ENCODE results near the gene ZIM2.

The ZIM2 gene

DNA sequence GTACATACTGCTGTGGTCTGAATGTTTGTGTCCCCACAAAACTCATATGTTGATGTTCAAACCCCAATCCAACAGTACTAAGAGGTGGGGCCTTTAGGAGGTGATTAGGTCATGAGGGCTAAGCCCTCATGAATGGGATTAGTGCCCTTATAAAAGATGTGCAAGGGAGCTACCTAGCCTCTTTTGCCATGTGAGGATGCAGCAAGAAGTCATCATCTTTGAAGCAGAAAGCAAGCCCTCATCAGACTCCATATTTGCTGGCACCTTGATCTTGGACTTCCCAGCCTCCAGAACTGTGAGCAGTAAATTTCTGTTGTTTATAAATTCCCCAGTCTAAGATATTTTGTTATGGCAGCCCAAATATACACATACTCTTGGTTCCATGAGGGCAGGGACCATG, 33.9 kb downstream of the ZIM2 start:
- DNase-seq = no peak

DNA sequence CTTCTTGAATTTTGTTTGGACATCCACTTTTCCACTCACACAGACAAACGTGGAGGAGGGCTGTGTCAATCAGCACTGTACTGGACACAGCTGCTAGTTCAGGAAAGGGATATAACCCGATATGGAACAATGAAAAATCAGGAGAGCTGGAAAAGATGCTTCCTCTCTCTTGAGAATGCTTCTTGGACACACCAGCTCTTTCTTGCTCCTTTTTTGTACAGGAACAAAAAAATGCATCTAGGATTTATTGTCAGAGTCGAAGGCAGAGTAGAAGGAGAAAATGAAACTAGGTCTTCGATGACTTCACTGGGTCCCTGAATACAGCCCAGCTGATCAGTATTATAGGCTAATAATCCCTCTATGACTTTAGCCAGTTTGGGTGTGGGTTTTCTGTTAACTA, 62.2 kb downstream of the ZIM2 start:
- no peak for DNase-seq

DNA sequence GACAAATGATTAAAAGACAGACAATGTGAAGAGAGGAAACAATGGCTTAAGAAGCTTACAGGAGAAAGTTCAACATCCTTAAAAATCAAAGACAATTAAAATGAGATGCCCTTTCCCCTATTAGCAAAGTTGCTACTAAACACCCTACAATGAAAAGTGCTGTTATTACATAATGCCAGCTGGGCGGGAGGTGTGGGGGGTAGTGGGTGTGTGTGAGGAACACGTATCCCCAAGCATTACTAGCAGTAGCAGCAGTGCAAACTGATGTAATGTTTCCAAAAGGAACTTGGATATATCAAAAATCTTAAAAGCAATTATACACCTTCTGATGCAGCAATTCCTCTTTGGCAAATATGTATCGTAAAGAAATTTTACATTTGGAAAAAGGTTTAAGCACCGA, 70.9 kb downstream of the ZIM2 start:
- DNase-seq = no peak

DNA sequence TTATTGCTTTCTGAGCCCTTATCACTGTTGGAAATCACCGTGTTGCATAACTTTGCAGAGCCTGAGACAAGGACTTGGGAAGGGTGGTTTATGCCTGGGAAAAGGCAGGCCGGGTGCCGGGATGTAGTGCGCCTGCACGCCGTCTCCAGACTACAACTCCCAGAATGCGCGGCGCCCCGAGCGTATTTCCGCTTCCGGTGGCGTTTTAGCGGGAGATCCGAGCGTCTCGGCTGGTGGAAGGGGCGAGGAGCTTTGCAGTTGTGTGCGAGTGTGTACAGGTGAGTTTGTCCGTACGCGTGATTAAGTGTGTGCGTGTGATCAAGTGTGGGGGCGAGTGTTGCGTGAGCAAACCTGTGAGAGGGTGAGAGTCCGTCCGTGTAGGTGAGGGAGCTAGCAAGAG, 75.4 kb downstream of the ZIM2 start:
- DNase-seq = no peak

DNA sequence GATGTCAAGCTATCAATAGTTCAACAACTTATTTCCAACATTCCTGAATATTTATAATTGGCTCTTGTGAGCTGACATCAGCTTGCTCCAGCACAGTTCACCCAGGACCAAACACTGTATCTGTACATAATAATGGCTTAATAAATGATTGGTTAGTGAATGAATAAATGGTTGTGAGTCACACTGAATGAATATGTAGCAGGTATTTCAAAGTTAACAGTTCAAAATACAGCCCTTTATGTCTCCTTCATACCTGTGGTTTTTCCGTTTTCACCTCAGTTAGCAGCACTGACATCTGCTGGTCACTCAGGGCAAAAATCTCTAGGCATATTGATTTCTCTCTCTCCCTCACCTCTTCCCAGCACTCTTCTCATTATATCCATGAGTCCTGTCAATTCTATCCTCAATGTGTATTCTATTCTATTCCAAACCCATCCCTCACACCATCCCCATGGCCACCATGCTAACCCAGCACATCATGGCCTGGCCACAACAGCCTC, 76.3 kb downstream of the ZIM2 start:
- DNase-seq = no peak

DNA sequence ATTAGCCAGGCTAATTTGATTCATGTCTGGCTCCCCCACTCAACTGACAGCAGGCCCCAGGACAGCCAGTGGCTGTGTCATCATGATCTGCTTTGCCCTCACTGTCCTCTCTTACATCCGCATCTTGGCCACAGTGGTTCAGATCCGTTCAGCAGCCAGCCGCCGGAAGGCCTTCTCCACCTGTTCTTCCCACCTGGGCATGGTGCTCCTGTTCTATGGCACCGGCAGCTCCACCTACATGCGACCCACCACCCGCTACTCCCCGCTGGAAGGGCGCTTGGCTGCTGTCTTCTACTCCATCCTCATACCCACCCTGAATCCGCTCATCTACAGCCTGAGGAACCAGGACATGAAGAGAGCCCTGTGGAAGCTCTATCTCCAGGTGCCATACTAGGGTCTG, 79.7 kb downstream of the ZIM2 start:
- DNase-seq = no peak

DNA sequence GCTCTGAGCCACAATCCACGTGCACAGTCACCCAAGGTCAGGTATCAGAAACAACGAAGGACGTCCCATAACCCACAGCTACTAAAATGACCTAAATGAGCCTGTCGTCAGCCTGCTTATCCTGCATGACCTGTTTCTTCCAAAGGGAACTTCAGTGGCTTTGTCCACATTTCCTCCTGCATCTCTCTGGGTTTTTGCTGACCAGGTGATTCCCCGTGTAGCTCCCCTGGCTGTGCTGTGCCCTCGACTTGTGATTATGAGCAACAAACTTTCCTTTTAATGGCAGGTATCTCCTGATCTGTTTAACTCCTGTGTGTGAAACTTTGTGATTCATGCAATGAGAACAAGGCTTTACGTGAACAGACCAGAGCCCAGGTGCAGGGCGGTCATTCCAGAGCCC, 81.0 kb downstream of the ZIM2 start:
- DNase-seq = no peak

DNA sequence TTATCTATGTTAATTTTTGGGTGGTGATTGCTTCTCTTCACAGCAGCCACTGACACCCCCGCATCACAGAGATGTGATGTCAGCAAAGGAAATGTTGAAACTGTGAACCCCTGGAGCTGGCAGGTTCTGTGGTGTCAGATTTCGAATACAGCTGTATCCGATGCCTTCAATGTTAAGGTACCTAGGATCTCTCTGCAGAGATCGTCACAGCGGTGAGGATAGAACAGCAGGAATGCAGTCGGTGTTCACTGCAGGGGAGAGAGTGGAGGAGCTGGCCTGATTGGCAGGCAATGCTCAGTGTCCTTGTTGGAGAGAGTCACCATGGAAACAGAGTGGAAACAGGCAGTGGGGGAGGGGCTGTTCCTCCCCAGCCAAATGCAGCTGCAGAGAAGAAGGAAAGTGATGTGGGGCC, 89.4 kb downstream of the ZIM2 start:
- DNase-seq = no peak

DNA sequence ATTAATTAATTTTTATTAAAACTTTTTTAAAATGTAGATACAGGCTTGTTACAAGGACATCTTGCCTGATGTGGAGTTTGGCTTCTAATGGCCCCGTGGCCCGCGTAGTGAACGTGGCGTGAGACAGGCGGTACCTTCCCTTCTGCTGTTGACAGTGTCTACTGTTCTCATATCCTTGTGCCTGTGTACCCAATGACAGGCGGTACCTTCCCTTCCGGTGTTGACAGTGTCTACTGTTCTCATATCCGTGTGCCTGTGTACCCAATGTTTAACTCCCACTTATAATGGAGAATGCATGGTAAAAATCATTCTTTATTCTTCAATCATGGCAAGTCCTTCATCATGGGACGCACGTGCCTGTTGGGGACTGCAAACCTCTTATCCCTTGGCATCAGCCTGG, 89.9 kb downstream of the ZIM2 start:
- no peak for DNase-seq

DNA sequence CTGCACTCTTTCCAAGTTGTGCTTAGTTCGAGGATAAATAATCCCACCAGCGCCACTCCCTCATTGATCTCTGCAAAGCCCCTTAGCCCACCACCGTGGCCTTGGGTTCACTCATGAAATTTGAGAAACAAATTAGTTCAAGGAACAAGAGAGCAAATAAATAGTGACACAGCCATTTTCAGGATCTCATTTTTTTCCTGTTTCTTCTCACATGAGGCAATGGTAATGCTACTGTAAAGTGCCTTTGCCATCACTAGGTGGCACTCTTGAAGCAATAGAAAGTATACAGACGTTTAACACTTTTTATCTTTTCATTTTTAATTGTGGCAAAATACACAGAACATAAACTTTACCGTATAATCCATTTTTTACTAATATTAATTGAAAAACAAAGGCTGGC, 92.1 kb downstream of the ZIM2 start:
- no peak for DNase-seq

DNA sequence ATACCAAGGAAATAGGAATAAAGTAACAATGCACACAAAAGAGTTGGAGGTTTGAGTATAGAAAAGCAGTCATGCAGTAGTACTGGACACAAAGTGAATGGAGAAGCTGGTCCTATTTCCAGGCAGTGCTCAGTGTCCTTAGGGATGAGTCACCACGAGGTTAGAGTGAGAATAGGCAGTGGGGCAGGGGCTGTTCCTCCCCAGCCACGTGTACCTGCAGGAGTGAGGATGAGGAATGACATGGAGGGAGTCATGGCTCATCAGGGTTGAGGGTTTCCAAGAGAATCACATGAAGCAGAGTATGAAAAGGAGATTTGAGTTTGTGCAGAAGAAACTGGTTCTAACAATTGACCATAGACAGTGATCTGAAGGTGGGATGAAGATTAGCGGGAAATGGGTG, 94.2 kb downstream of the ZIM2 start:
- no peak for DNase-seq

DNA sequence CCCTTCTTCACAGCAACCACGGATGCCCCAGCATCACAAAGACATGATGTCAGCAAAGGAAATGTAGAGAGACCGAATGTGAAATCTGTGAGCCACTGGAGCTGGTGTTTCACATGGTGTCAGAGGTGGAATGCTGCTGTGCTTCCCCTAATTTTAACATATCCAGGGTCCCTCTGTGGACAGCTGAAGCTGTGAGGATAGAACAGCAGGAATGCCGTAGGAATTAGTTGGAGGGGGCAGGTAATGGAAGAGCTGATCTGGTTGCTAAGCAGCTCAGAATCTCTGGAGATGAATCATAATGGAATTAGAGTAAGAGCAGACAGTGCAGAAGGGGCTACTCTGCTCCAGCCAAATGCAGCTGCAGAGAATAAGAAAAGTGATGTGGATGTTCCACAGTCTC, 100.0 kb downstream of the ZIM2 start:
- DNase-seq = no peak

DNA sequence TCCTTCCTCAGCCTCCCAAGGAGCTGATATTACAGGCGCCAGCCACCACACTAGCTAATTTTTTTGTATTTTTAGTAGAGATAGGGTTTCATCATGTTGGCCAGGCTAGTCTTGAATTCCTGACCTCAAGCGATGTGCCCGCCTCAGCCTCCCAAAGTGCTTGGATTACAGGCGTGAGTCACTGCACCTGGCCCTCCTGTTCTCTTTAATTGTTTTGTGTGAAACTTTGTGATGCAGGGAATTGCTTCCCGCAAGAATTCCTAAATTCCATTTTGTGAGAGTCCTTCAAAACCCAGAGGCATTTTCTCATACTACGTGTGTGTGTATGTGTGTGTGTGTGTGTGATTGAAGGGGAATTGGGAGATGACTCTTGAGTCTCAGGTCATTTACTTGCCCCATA, 104.0 kb downstream of the ZIM2 start:
- no peak for DNase-seq

DNA sequence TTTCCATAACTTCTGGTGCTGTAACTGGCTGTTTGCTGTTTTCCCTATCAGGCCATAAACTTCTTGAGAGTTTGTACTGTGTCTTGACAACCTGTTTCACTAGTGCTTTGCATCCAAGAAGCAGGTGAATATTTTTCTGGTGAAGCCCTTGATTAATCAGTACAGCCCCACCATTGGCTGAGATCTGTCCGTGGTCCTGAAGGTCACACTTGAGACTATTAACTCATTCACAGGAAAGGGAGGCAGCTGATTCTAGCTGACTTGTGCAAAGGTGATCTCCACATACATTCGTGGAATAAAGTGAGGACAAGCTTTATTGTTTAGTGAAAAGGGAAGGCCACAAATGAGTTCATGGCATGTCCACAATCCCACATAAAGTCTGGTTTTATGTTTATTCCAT, 107.5 kb downstream of the ZIM2 start:
- DNase-seq = no peak

DNA sequence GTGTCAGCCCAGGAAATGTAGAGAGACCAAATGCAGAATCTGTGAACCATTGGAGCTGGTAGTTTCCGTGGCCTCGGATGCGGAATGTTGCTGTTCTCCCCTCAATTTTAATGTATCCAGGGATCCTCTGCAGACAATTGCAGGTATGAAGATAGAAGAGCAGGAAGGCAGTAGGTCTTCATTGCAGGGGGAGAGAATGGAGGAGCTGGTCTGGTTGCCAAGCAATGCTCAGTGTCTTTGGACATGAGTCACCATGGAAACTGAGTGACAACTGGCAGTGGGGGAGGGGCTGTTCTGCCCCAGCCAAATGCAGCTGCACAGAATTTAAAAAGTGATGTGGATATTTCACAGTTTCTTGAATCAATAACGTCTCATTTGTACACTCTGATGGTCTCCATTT, 112.8 kb downstream of the ZIM2 start:
- no peak for DNase-seq

DNA sequence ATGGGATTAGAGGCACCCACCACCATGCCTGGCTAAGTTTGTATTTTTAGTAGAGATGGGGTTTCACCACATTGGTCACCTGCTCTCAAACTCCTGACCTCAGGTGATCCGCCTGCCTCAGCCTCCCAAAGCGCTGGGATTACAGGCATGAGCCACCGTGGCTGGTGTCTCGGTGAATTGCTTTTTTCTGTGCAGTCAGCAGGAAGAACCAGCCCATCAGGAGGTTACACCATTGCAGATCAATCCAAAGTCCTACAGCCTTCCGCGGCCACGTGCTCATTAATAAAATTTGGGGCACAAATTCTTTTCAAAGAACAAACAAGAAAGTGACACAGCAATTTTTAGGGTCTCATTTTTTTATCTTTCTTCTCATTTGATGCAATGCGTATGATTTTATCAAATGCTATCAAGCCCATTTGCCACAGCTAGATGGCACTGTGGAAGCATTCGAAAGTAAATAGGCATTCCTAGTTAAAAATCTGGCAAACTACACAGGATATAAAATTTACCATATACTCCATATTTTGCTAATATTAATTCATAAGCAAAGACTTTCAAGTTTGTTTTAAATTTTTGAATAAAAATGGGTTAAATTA, 114.6 kb downstream of the ZIM2 start:
- DNase-seq = no peak
